ENCODE measurements around the gene PREB. TPM values are rescaled to one million over a fixed set of nuclear protein-coding genes. Genes with fewer than 3 reads are reported as not detected.

PREB gene
- total RNA-seq, 4 donors from 2014 or later: 45.5 to 77.9 (median 53.9) TPM

GRCh38 chr2:27086724-27087593, 47.5 kb downstream of the PREB start, which contains the start of gene KHK:
KHK (plus strand) TSS chr2:27086772; CDS start chr2:27087260, 488 bp downstream.
- Histone ChIP-seq H3K36me3 (no peaks in the 10 kb centered on the region), H3K27ac (peak within 1 kb of the TSS; percentile 86 to 96 (median 90)), H3K4me1 (peaks cover 16 to 53% (median 17%) of the 10 kb centered on the region in 3 donors), H3K27me3 (no peaks in the 10 kb centered on the region), H3K9me3 (no peaks in the 10 kb centered on the region), H3K4me3 (peak within 1 kb of the TSS; percentile 59 to 75 (median 72))
- TF ChIP-seq, protein P1, sequence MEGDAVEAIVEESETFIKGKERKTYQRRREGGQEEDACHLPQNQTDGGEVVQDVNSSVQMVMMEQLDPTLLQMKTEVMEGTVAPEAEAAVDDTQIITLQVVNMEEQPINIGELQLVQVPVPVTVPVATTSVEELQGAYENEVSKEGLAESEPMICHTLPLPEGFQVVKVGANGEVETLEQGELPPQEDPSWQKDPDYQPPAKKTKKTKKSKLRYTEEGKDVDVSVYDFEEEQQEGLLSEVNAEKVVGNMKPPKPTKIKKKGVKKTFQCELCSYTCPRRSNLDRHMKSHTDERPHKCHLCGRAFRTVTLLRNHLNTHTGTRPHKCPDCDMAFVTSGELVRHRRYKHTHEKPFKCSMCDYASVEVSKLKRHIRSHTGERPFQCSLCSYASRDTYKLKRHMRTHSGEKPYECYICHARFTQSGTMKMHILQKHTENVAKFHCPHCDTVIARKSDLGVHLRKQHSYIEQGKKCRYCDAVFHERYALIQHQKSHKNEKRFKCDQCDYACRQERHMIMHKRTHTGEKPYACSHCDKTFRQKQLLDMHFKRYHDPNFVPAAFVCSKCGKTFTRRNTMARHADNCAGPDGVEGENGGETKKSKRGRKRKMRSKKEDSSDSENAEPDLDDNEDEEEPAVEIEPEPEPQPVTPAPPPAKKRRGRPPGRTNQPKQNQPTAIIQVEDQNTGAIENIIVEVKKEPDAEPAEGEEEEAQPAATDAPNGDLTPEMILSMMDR (IDR thresholded peaks at IDR 0.05): no peak
- TF ChIP-seq POLR2A (IDR thresholded peaks at IDR 0.05): no peak
- intact Hi-C loops (cut with DNase I): loop anchor here (5.0 kb wide), 1 partner anchor 125 kb away; no protein-coding TSS in a partner anchor
- 9 to 10% methylated on average over 7 to 10 of the region's 54 CpGs for WGBS, 2 donors
- no peak for DNase-seq

DNA sequence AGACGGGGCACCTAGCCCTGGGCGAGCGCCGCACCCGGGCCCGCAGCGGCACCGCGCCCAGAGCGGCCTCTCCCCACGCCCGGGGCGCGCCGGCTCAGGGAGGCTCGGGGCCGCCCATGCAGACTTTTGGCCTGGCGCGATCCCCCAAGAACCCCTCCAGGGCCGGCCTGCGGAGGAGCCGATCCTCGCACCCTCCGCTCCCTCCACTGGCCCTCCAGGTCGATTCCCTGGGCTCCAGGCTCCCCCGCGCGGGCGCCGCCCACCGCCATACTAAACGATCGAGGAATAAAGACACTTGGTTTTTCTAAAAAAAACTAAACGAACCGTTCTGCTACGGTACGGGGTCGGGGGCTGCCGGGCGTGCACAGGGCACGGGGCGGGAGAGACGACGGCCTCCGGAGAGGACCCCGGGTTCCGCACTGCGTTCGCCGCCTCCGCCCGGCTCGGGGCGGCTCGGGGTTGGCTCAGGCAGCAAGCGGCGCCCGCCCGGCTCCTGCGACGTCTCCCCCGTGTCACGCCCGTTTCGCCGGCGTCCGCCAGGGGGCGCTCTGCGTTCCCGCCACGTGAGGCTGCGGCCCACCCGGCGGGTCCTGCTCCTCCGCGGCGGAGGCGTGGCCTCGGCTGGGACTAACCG, 48.2 kb downstream of the PREB start:
- peak in 2 of 4 donors; percentile 70 to 74 for TF ChIP-seq POLR2A (IDR thresholded peaks at IDR 0.05)
- TF ChIP-seq, protein P1 (IDR thresholded peaks at IDR 0.05): peak; percentile 76 to 98 (median 97)
- peak; percentile 57 for DNase-seq
- peak overlapping the region; percentile 86 to 96 (median 90) for H3K27ac ChIP-seq
- no peaks in the 10 kb centered on the region for H3K36me3 ChIP-seq
- no peaks in the 10 kb centered on the region for H3K27me3 ChIP-seq
- intact Hi-C loops (cut with DNase I): loop anchor here (5.0 kb wide), 1 partner anchor 124 kb away; no protein-coding TSS in a partner anchor
- H3K4me3 ChIP-seq: peak overlapping the region; percentile 59 to 75 (median 72)
- WGBS, 2 donors: no CpG with 5 or more reads among the region's 81 CpGs
- H3K4me1 ChIP-seq: peaks cover 23 to 60% (median 24%) of the 10 kb centered on the region in 3 donors
- H3K9me3 ChIP-seq: no peaks in the 10 kb centered on the region

- no CpG with 5 or more reads among the region's 38 CpGs for WGBS, 2 donors
- H3K27me3 ChIP-seq: no peaks in the 10 kb centered on the region
- intact Hi-C loops (cut with DNase I): loop anchor here (5.0 kb wide), 1 partner anchor 123 kb away; no protein-coding TSS in a partner anchor
- H3K4me1 ChIP-seq: peaks cover 29 to 65% (median 29%) of the 10 kb centered on the region in 3 donors
- H3K36me3 ChIP-seq: no peaks in the 10 kb centered on the region
- DNase-seq: no peak
- H3K4me3 ChIP-seq: peak overlapping the region; percentile 59 to 75 (median 72)
- TF ChIP-seq, protein P1 (IDR thresholded peaks at IDR 0.05): peak in 4 of 6 experiments; percentile 27 to 44 (median 32)
- peak in 1 of 4 donors; percentile 28 for TF ChIP-seq POLR2A (IDR thresholded peaks at IDR 0.05)
- peak overlapping the region; percentile 86 to 96 (median 90) for H3K27ac ChIP-seq
- H3K9me3 ChIP-seq: no peaks in the 10 kb centered on the region
Observed at GRCh38 chr2:27085673-27086089, 48.8 kb downstream of the PREB start.

GRCh38 chr2:27085062-27085672, 49.3 kb downstream of the PREB start:
- DNase-seq: no peak
- H3K27ac ChIP-seq: peak overlapping the region; percentile 86 to 96 (median 90)
- 68 to 79% methylated on average over 3 to 5 of the region's 10 CpGs for WGBS, 2 donors
- H3K27me3 ChIP-seq: no peaks in the 10 kb centered on the region
- no peaks in the 10 kb centered on the region for H3K36me3 ChIP-seq
- H3K4me3 ChIP-seq: peak overlapping the region; percentile 59 to 75 (median 72)
- intact Hi-C loops (cut with DNase I): loop anchor here (5.0 kb wide), 1 partner anchor 123 kb away; no protein-coding TSS in a partner anchor
- peaks cover 31 to 70% (median 33%) of the 10 kb centered on the region in 3 donors for H3K4me1 ChIP-seq
- no peak for TF ChIP-seq POLR2A (IDR thresholded peaks at IDR 0.05)
- TF ChIP-seq, protein P1 (IDR thresholded peaks at IDR 0.05): no peak
- no peaks in the 10 kb centered on the region for H3K9me3 ChIP-seq
